Right lobe of liver (tissue), 6 donors: ENCODE data around the gene DENND11. TPM values are rescaled to one million over a fixed set of nuclear protein-coding genes. Genes with fewer than 3 reads are reported as not detected.
A peak's percentile ranks its signal among the peaks of the same experiment; 100 is the strongest.

Source experiments
- ATAC-seq, 4 donors: fragments of 200-7000 bp; cut with Tn5 transposase; one replicate each; pipeline ENCODE4 v1.9.1; 2020; ENCODE audit warnings: mild to moderate bottlenecking in 4 of 4, moderate library complexity in 4 of 4
- DNase-seq, 3 donors: peaks; one replicate each; pipeline ENCODE4 v3.0.0-alpha.2; 2020
- H3K27ac ChIP-seq, 3 donors: fragments of 200-600 bp; one replicate each; pipeline ENCODE4 v1.8.0; 2022
- H3K27me3 ChIP-seq, 2 donors: fragments of 200-600 bp; one replicate each; pipeline ENCODE4 v1.8.0; 2022
- H3K36me3 ChIP-seq, 4 donors: fragments of 200-600 bp; sonication (generic) in 1 of 4; one replicate each; pipeline versions ENCODE4 v1.5.1 to v1.8.0; 2017 to 2022; ENCODE audit warnings: control low read depth in 1 of 4
- H3K4me1 ChIP-seq, 4 donors: fragments of 200-600 bp; sonication (generic) in 1 of 4; one replicate each; pipeline versions ENCODE4 v1.5.1 to v1.8.0; 2017 to 2022; ENCODE audit warnings: control low read depth in 1 of 4
- H3K4me3 ChIP-seq, 3 donors: fragments of 200-600 bp; one replicate each; pipeline ENCODE4 v1.8.0; 2022
- H3K9me3 ChIP-seq, 4 donors: fragments of 200-600 bp; sonication (generic) in 1 of 4; one replicate each; pipeline versions ENCODE4 v1.5.1 to v1.8.0; 2017 to 2022; ENCODE audit warnings: control low read depth in 1 of 4
- CTCF ChIP-seq, 4 donors: fragments of 200-600 bp in 3 of 4; fragments of 450-650 bp in 1 of 4; IDR thresholded peaks; one replicate each; pipeline versions ENCODE4 v1.5.1 to v1.8.0; 2016 to 2022; ENCODE audit warnings: antibody characterized with exemption in 4 of 4, mild to moderate bottlenecking in 2 of 4
- POLR2A ChIP-seq: fragments of 450-650 bp; IDR thresholded peaks from one replicate; pipeline ENCODE4 v1.6.1; 2017; ENCODE audit warnings: antibody characterized with exemption, mild to moderate bottlenecking
- WGBS: methylation state at CpG from one replicate; pipeline ENCODE4 v1.1.6; 2018; ENCODE audit warnings: low coverage, low lambda C conversion rate; ENCODE audit not compliant: insufficient coverage; ENCODE audit errors: missing lambda C conversion rate; 5-methylcytosine and 5-hydroxymethylcytosine counted together
- intact Hi-C, 2 donors: fragments of 100-400 bp; cut with DNase I; formaldehyde crosslinking; loops; one replicate each; pipeline versions ENCODE4 v1.11.2 to v1.14.1; 2022
- total RNA-seq, 6 experiments: library from RNA; depleted of rRNA in 2 of 6; stranded (reverse); fragments of >200 nt in 2 of 6; fragmentation: NEBNext Ultra II Directional in 3 of 6; extraction: Animal tissue kit (Norgen Biotek cat#: 25700) in 3 of 6; gene quantifications; one replicate each; pipeline versions ENCODE4 v1.1.0 to v1.2.4, GENCODE V29; 2016 to 2023
- donor health status: DM: no; HTN: yes; CAD: no.
- donor health status: DM: no; HTN: no; CAD: no.
- donor health status: DM: no; HTN: no; CAD: no.
- donor health status: DM: no; HTN: yes; CAD: no.
- donor health status: DM: no; HTN: yes; CAD: no.

Gene DENND11
- total RNA-seq, 6 experiments from 2014 or later, result 24.4 to 30.8 (median 26.3) TPM

GRCh38 chr7:141674171-141674671, 27.7 kb downstream of the DENND11 start:
- ATAC-seq (peak; percentile 36 to 58 (median 50)), DNase-seq (no peak)
- H3K9me3 ChIP-seq, result no peaks in the 10 kb centered on the region
- H3K4me3 ChIP-seq, result no peak overlapping the region
- intact Hi-C loops, result no loop called here
- H3K27ac ChIP-seq, result no peak overlapping the region
- H3K36me3 ChIP-seq, result peaks cover 0 to 4% (median 0%) of the 10 kb centered on the region in 4 donors
- H3K27me3 ChIP-seq, result no peaks in the 10 kb centered on the region
- H3K4me1 ChIP-seq, result no peaks in the 10 kb centered on the region
- WGBS, result 79% methylated on average over 5 of the region's 5 CpGs
- TF ChIP-seq CTCF (IDR thresholded peaks at IDR 0.05) (no peak), POLR2A (no peak)

- Histone ChIP-seq H3K4me3 (no peak overlapping the region), H3K9me3 (no peaks in the 10 kb centered on the region), H3K4me1 (no peaks in the 10 kb centered on the region), H3K27me3 (no peaks in the 10 kb centered on the region), H3K27ac (no peak overlapping the region), H3K36me3 (peaks cover 0 to 4% (median 0%) of the 10 kb centered on the region in 4 donors)
- no peak for DNase-seq
- WGBS, result 87% methylated on average over 3 of the region's 3 CpGs
- no peak for ATAC-seq
- TF ChIP-seq CTCF (IDR thresholded peaks at IDR 0.05) (no peak), POLR2A (no peak)
- intact Hi-C loops, result no loop called here
These were observed 28.6 kb downstream of the DENND11 start for GRCh38 chr7:141673346-141673745.

GRCh38 chr7:141671705-141672496, 30.1 kb downstream of the DENND11 start:
- Histone ChIP-seq H3K4me1 (no peaks in the 10 kb centered on the region), H3K36me3 (peaks cover 0 to 4% (median 0%) of the 10 kb centered on the region in 4 donors), H3K9me3 (no peaks in the 10 kb centered on the region), H3K27me3 (no peaks in the 10 kb centered on the region), H3K27ac (no peak overlapping the region), H3K4me3 (no peak overlapping the region)
- TF ChIP-seq POLR2A, result no peak
- no peak for TF ChIP-seq CTCF (IDR thresholded peaks at IDR 0.05)
- ATAC-seq (peak in 3 of 4 donors; percentile 23 to 58 (median 33)), DNase-seq (no peak)
- intact Hi-C loops, result no loop called here
- 97% methylated on average over 6 of the region's 7 CpGs for WGBS

GRCh38 chr7:141668853-141669252, 33.1 kb downstream of the DENND11 start:
- peaks cover 0 to 7% (median 0%) of the 10 kb centered on the region in 4 donors for H3K36me3 ChIP-seq
- no peak overlapping the region for H3K27ac ChIP-seq
- peaks cover 0 to 15% (median 5%) of the 10 kb centered on the region in 4 donors for H3K4me1 ChIP-seq
- H3K9me3 ChIP-seq, result no peaks in the 10 kb centered on the region
- DNase-seq (no peak), ATAC-seq (no peak)
- H3K4me3 ChIP-seq, result no peak overlapping the region
- TF ChIP-seq CTCF (IDR thresholded peaks at IDR 0.05) (no peak), POLR2A (no peak)
- H3K27me3 ChIP-seq, result no peaks in the 10 kb centered on the region
- intact Hi-C loops, result no loop called here
- WGBS, result 88% methylated on average over 2 of the region's 2 CpGs
